Esophagus squamous epithelium (tissue), 5 donors: ENCODE data around the gene C10orf105. TPM values are rescaled to one million over a fixed set of nuclear protein-coding genes. Genes with fewer than 3 reads are reported as not detected.

Experiments
- DNase-seq: peaks from one replicate; lab custom pipeline; 2025; lab: John Stamatoyannopoulos, UW
- H3K27ac ChIP-seq, 4 donors: fragments of 200-600 bp; sonication (generic); one replicate each; pipeline ENCODE4 v1.5.1; 2016 to 2019; ENCODE audit warnings: mild to moderate bottlenecking in 1 of 4
- H3K27me3 ChIP-seq, 4 donors: fragments of 200-600 bp; sonication (generic); 1 replicate in 3 of 4; 2 replicates in 1 of 4; pipeline versions ENCODE4 v1.5.1 to v1.6.0; 2017 to 2021; ENCODE audit warnings: antibody characterized with exemption in 1 of 4
- H3K36me3 ChIP-seq, 3 donors: fragments of 200-600 bp; sonication (generic); one replicate each; pipeline ENCODE4 v1.5.1; 2016 to 2019
- H3K4me1 ChIP-seq, 3 donors: fragments of 200-600 bp; sonication (generic); one replicate each; pipeline ENCODE4 v1.5.1; 2017 to 2019
- H3K4me3 ChIP-seq, 4 donors: fragments of 200-600 bp; sonication (generic); 1 replicate in 3 of 4; 2 replicates in 1 of 4; pipeline ENCODE4 v1.5.1; 2016 to 2019; ENCODE audit warnings: mild to moderate bottlenecking in 2 of 4, moderate library complexity in 1 of 4
- H3K9me3 ChIP-seq, 3 donors: fragments of 200-600 bp; sonication (generic); one replicate each; pipeline ENCODE4 v1.5.1; 2016 to 2019
- CTCF ChIP-seq, 6 experiments: fragments of 450-650 bp in 4 of 6; fragments of 200-600 bp in 2 of 6; sonication (generic) in 2 of 6; IDR thresholded peaks; one replicate each; pipeline ENCODE4 v1.5.1; 2016 to 2019; ENCODE audit warnings: antibody characterized with exemption in 6 of 6, mild to moderate bottlenecking in 4 of 6, moderate library complexity in 4 of 6
- POLR2A ChIP-seq, 4 donors: fragments of 450-650 bp; IDR thresholded peaks; one replicate each; pipeline ENCODE4 v1.6.1; 2017; ENCODE audit warnings: antibody characterized with exemption in 4 of 4, mild to moderate bottlenecking in 4 of 4, moderate library complexity in 3 of 4
- WGBS, 2 donors: methylation state at CpG; one replicate each; pipeline ENCODE4 v1.1.5; 2018; 5-methylcytosine and 5-hydroxymethylcytosine counted together
- intact Hi-C: fragments of 100-400 bp; cut with DNase I; formaldehyde crosslinking; loops from one replicate; pipeline ENCODE4 v1.15.0; 2022
- total RNA-seq, 4 donors: library from RNA; depleted of rRNA; stranded (reverse); fragments of >200 nt; gene quantifications; one replicate each; pipeline ENCODE4 v1.1.0, GENCODE V29; 2016
- donor health status: DM: yes; HTN: yes; CAD: no.

The C10orf105 gene
- total RNA-seq, 4 donors from 2014 or later, result under 0.01 to 0.15 TPM; not detected in 2

GRCh38 chr10:71694039-71694501 is 25.5 kb downstream of the C10orf105 start:
- intact Hi-C loops, result no loop called here
- no peak for DNase-seq
- 63 to 91% methylated on average over 11 to 13 of the region's 18 CpGs for WGBS, 2 donors
- peak overlapping the region in 3 of 4 donors; percentile 14 to 73 (median 30) for H3K27ac ChIP-seq
- no peaks in the 10 kb centered on the region for H3K9me3 ChIP-seq
- TF ChIP-seq CTCF (IDR thresholded peaks at IDR 0.05), result no peak
- no peak for TF ChIP-seq POLR2A (IDR thresholded peaks at IDR 0.05)
- no peaks in the 10 kb centered on the region for H3K27me3 ChIP-seq
- no peaks in the 10 kb centered on the region for H3K36me3 ChIP-seq
- H3K4me3 ChIP-seq, result peak overlapping the region in 1 of 4 donors; percentile 3
- peaks cover 0 to 46% (median 9%) of the 10 kb centered on the region in 3 donors for H3K4me1 ChIP-seq

GRCh38 chr10:71693377-71693776 is 26.2 kb downstream of the C10orf105 start:
- DNase-seq, result no peak
- no peaks in the 10 kb centered on the region for H3K9me3 ChIP-seq
- TF ChIP-seq CTCF (IDR thresholded peaks at IDR 0.05), result no peak
- no peak for TF ChIP-seq POLR2A (IDR thresholded peaks at IDR 0.05)
- intact Hi-C loops, result no loop called here
- WGBS, 2 donors, result 29 to 46% methylated on average over 5 of the region's 5 CpGs
- H3K27me3 ChIP-seq, result no peaks in the 10 kb centered on the region
- peaks cover 0 to 46% (median 9%) of the 10 kb centered on the region in 3 donors for H3K4me1 ChIP-seq
- H3K36me3 ChIP-seq, result no peaks in the 10 kb centered on the region
- peak overlapping the region in 3 of 4 donors; percentile 14 to 73 (median 30) for H3K27ac ChIP-seq
- H3K4me3 ChIP-seq, result no peak overlapping the region

GRCh38 chr10:71692598-71693306 is 26.8 kb downstream of the C10orf105 start:
- Histone ChIP-seq H3K9me3 (no peaks in the 10 kb centered on the region), H3K4me3 (no peak overlapping the region), H3K4me1 (peaks cover 0 to 46% (median 9%) of the 10 kb centered on the region in 3 donors), H3K36me3 (no peaks in the 10 kb centered on the region), H3K27ac (no peak overlapping the region), H3K27me3 (no peaks in the 10 kb centered on the region)
- no peak for DNase-seq
- TF ChIP-seq POLR2A (IDR thresholded peaks at IDR 0.05) (no peak), CTCF (IDR thresholded peaks at IDR 0.05) (no peak)
- WGBS, 2 donors, result 71 to 79% methylated on average over 6 to 7 of the region's 7 CpGs
- intact Hi-C loops, result no loop called here

- Histone ChIP-seq H3K9me3 (no peaks in the 10 kb centered on the region), H3K27me3 (no peaks in the 10 kb centered on the region), H3K36me3 (no peaks in the 10 kb centered on the region), H3K4me3 (no peak overlapping the region), H3K4me1 (peaks cover 0 to 41% (median 4%) of the 10 kb centered on the region in 3 donors), H3K27ac (no peak overlapping the region)
- DNase-seq, result no peak
- TF ChIP-seq CTCF (IDR thresholded peaks at IDR 0.05), result no peak
- TF ChIP-seq POLR2A (IDR thresholded peaks at IDR 0.05), result no peak
- intact Hi-C loops, result no loop called here
- WGBS, 2 donors, result 96% methylated on average over 2 of the region's 2 CpGs
These were observed 28.2 kb downstream of the C10orf105 start for GRCh38 chr10:71691405-71691804.

- no peaks in the 10 kb centered on the region for H3K36me3 ChIP-seq
- no peak overlapping the region for H3K4me3 ChIP-seq
- H3K4me1 ChIP-seq, result peaks cover 0 to 29% (median 0%) of the 10 kb centered on the region in 3 donors
- intact Hi-C loops, result no loop called here
- WGBS, 2 donors, result 80 to 88% methylated on average over 4 to 8 of the region's 13 CpGs
- DNase-seq, result no peak
- no peaks in the 10 kb centered on the region for H3K9me3 ChIP-seq
- TF ChIP-seq CTCF (IDR thresholded peaks at IDR 0.05) (no peak), POLR2A (IDR thresholded peaks at IDR 0.05) (no peak)
- no peaks in the 10 kb centered on the region for H3K27me3 ChIP-seq
- H3K27ac ChIP-seq, result no peak overlapping the region
These were observed 29.4 kb downstream of the C10orf105 start for GRCh38 chr10:71690094-71690720.
